PFSK-1 (cell line): ENCODE results near the gene CAPN10.

ENCODE experiments used
- FOXP2 ChIP-seq: optimal IDR thresholded peaks from 2 replicates; pipeline ENCODE3; 2011; ENCODE audit warnings: borderline replicate concordance, control low read depth, inconsistent platforms; ENCODE audit not compliant: insufficient read depth; ENCODE audit errors: extremely low read length, extremely low read depth
- POLR2AphosphoS5 ChIP-seq: IDR thresholded peaks from 2 replicates; pipeline ENCODE4 v1.6.1; 2012; ENCODE audit warnings: low read depth, mild to moderate bottlenecking, control low read depth, low read length, moderate library complexity
- REST ChIP-seq, 2 experiments: IDR thresholded peaks; 2 replicates each; pipeline versions ENCODE4 v1.6.1 to v1.8.0; 2011 to 2012; ENCODE audit warnings: low read depth in 2 of 2, low read length in 2 of 2, control low read depth in 1 of 2, inconsistent platforms in 1 of 2, mild to moderate bottlenecking in 1 of 2, moderate library complexity in 1 of 2; ENCODE audit not compliant: insufficient read depth in 1 of 2
- SIN3A ChIP-seq: IDR thresholded peaks from 2 replicates; pipeline ENCODE4 v1.6.1; 2012; ENCODE audit warnings: mild to moderate bottlenecking, low read length, moderate library complexity, borderline replicate concordance; ENCODE audit not compliant: insufficient read depth
- TAF1 ChIP-seq: IDR thresholded peaks from 2 replicates; pipeline ENCODE4 v1.6.1; 2012; ENCODE audit warnings: low read length, control low read depth, borderline replicate concordance; ENCODE audit not compliant: insufficient read depth

The CAPN10 gene

GRCh38 chr2:240575101-240575965, 11.2 kb upstream of the CAPN10 start:
- no peak for TF ChIP-seq FOXP2
- no peak for TF ChIP-seq TAF1
- TF ChIP-seq REST (IDR thresholded peaks at IDR 0.05; ENCODE audit: insufficient read depth in 1 of 2, low read depth in 2 of 2, low read length in 2 of 2): no peak
- TF ChIP-seq SIN3A: no peak

- TF ChIP-seq POLR2AphosphoS5 (no peak), FOXP2 (no peak), REST (IDR thresholded peaks at IDR 0.05; ENCODE audit: insufficient read depth in 1 of 2, low read depth in 2 of 2, low read length in 2 of 2) (no peak), TAF1 (no peak), SIN3A (no peak)
Observed at GRCh38 chr2:240576036-240576435, 10.5 kb upstream of the CAPN10 start.

- TF ChIP-seq POLR2AphosphoS5 (no peak), SIN3A (no peak)
Observed at GRCh38 chr2:240576436-240577205, 9.9 kb upstream of the CAPN10 start.

GRCh38 chr2:240577281-240578109, 9.0 kb upstream of the CAPN10 start:
- TF ChIP-seq SIN3A (no peak), POLR2AphosphoS5 (no peak), FOXP2 (no peak), REST (IDR thresholded peaks at IDR 0.05; ENCODE audit: insufficient read depth in 1 of 2, low read depth in 2 of 2, low read length in 2 of 2) (no peak), TAF1 (no peak)

GRCh38 chr2:240578110-240578450, 8.5 kb upstream of the CAPN10 start:
- TF ChIP-seq TAF1: no peak
- no peak for TF ChIP-seq FOXP2
- TF ChIP-seq SIN3A: no peak

GRCh38 chr2:240578488-240578887, 8.0 kb upstream of the CAPN10 start:
- TF ChIP-seq SIN3A: no peak
- TF ChIP-seq TAF1: no peak
- no peak for TF ChIP-seq FOXP2
- TF ChIP-seq POLR2AphosphoS5: no peak
- TF ChIP-seq REST (IDR thresholded peaks at IDR 0.05; ENCODE audit: insufficient read depth in 1 of 2, low read depth in 2 of 2, low read length in 2 of 2): no peak
